CD14-positive monocyte (primary cell): ENCODE data around the gene ZNF558. TPM values are rescaled to one million over a fixed set of nuclear protein-coding genes. Genes with fewer than 3 reads are reported as not detected.

Experiments used
- DNase-seq, 3 donors: peaks; one replicate each; pipeline ENCODE4 v3.0.0-alpha.2; 2011 to 2022
- H2AFZ ChIP-seq: 2 replicates; pipeline ENCODE4 v1.6.0; 2012; ENCODE audit warnings: mild to moderate bottlenecking, low read depth, low read length, inconsistent platforms; ENCODE audit not compliant: insufficient read depth, poor library complexity, severe bottlenecking
- H3K27ac ChIP-seq, 2 donors: 1 replicate in 1 of 2; 2 replicates in 1 of 2; pipeline ENCODE4 v1.5.1; 2012 to 2013; ENCODE audit warnings: low read length in 2 of 2, control low read depth in 1 of 2, inconsistent platforms in 1 of 2, low read depth in 1 of 2, mild to moderate bottlenecking in 1 of 2
- H3K27me3 ChIP-seq, 2 donors: one replicate each; pipeline versions ENCODE4 v1.6.0 to v1.6.1; 2011 to 2013; ENCODE audit warnings: low read length in 2 of 2; ENCODE audit not compliant: control insufficient read depth in 2 of 2, insufficient read depth in 2 of 2
- H3K36me3 ChIP-seq, 2 donors: replicated peaks in 1 of 2; 1 replicate in 1 of 2; 2 replicates in 1 of 2; pipeline versions ENCODE4 v1.5.1 to v1.6.1; 2012 to 2013; ENCODE audit warnings: low read length in 2 of 2, control low read depth in 1 of 2, inconsistent platforms in 1 of 2, mild to moderate bottlenecking in 1 of 2; ENCODE audit not compliant: insufficient read depth in 2 of 2, control insufficient read depth in 1 of 2
- H3K4me1 ChIP-seq, 2 donors: 1 replicate in 1 of 2; 2 replicates in 1 of 2; pipeline versions ENCODE4 v1.5.1 to v1.6.1; 2012 to 2013; ENCODE audit warnings: low read length in 2 of 2, control low read depth in 1 of 2, inconsistent platforms in 1 of 2, mild to moderate bottlenecking in 1 of 2, moderate library complexity in 1 of 2; ENCODE audit not compliant: insufficient read depth in 2 of 2, control insufficient read depth in 1 of 2
- H3K4me2 ChIP-seq: replicated peaks from 2 replicates; pipeline ENCODE3; 2012; ENCODE audit warnings: low read length, moderate library complexity, mild to moderate bottlenecking; ENCODE audit not compliant: poor library complexity, severe bottlenecking; ENCODE audit errors: extremely low read depth
- H3K4me3 ChIP-seq, 3 experiments: fragments of 200-600 bp in 1 of 3; sonication (generic) in 1 of 3; replicated peaks in 1 of 3; 1 replicate in 2 of 3; 2 replicates in 1 of 3; pipeline ENCODE4 v1.5.1; 2011 to 2013; ENCODE audit warnings: low read length in 3 of 3, mild to moderate bottlenecking in 3 of 3, control low read depth in 2 of 3, low read depth in 2 of 3, inconsistent platforms in 1 of 3, moderate library complexity in 1 of 3
- H3K79me2 ChIP-seq: 2 replicates; pipeline ENCODE4 v1.6.0; 2012; ENCODE audit warnings: mild to moderate bottlenecking, control low read depth, inconsistent platforms, low read length, moderate library complexity; ENCODE audit not compliant: insufficient read depth
- H3K9ac ChIP-seq: 2 replicates; pipeline ENCODE4 v1.6.0; 2017; ENCODE audit warnings: low read length, mild to moderate bottlenecking; ENCODE audit not compliant: insufficient read depth, poor library complexity, severe bottlenecking
- H3K9me3 ChIP-seq, 2 donors: replicated peaks in 1 of 2; 1 replicate in 1 of 2; 2 replicates in 1 of 2; pipeline versions ENCODE4 v1.5.1 to v1.6.1; 2012 to 2013; ENCODE audit warnings: low read length in 2 of 2, control low read depth in 1 of 2; ENCODE audit not compliant: control insufficient read depth in 1 of 2, insufficient read depth in 1 of 2
- H4K20me1 ChIP-seq: 2 replicates; pipeline ENCODE4 v1.6.0; 2012; ENCODE audit warnings: mild to moderate bottlenecking, low read length, control low read depth, moderate library complexity; ENCODE audit not compliant: insufficient read depth
- H3K27ac Mint-ChIP-seq, 7 donors: one replicate each; pipeline ENCODE4 v1.8.0; 2020; ENCODE audit warnings: mild to moderate bottlenecking in 7 of 7, mixed read lengths in 7 of 7, moderate library complexity in 6 of 7, inconsistent platforms in 2 of 7
- H3K27me3 Mint-ChIP-seq, 3 donors: one replicate each; pipeline ENCODE4 v1.8.0; 2021 to 2022; ENCODE audit warnings: low read depth in 3 of 3, mild to moderate bottlenecking in 3 of 3, mixed read lengths in 3 of 3, moderate library complexity in 3 of 3, inconsistent platforms in 1 of 3
- H3K36me3 Mint-ChIP-seq, 2 donors: one replicate each; pipeline ENCODE4 v1.8.0; 2020; ENCODE audit warnings: mixed read lengths in 2 of 2, inconsistent platforms in 1 of 2, mild to moderate bottlenecking in 1 of 2
- H3K4me1 Mint-ChIP-seq: one replicate; pipeline ENCODE4 v1.8.0; 2020; ENCODE audit warnings: mild to moderate bottlenecking, mixed read lengths
- H3K4me3 Mint-ChIP-seq, 2 donors: one replicate each; pipeline ENCODE4 v1.8.0; 2020; ENCODE audit warnings: mild to moderate bottlenecking in 2 of 2, mixed read lengths in 2 of 2, moderate library complexity in 1 of 2
- H3K9me3 Mint-ChIP-seq, 7 donors: one replicate each; pipeline ENCODE4 v1.8.0; 2020 to 2022; ENCODE audit warnings: mixed read lengths in 7 of 7, mild to moderate bottlenecking in 6 of 7, moderate library complexity in 6 of 7, inconsistent platforms in 2 of 7
- WGBS: methylation state at CpG from one replicate; pipeline ENCODE4 v1.1.5; 2013; ENCODE audit warnings: missing lambda C conversion rate; ENCODE audit not compliant: insufficient coverage; 5-methylcytosine and 5-hydroxymethylcytosine counted together
- intact Hi-C, 2 donors: fragments of 100-400 bp; cut with micrococcal nuclease; formaldehyde crosslinking; loops; one replicate each; pipeline versions ENCODE4 v1.15.0 to v1.15.1; 2023
- polyA plus RNA-seq, 3 donors: library from polyadenylated mRNA; depleted of rRNA in 1 of 3; unstranded in 2 of 3; stranded (reverse) in 1 of 3; fragments of 300-500 nt in 2 of 3; fragments of >200 nt in 1 of 3; fragmentation: Illumina TruSeq in 2 of 3; gene quantifications; 1 replicate in 2 of 3; 2 replicates in 1 of 3; pipeline ENCODE4 v1.2.3, GENCODE V29; 2012 to 2021
- TF ChIP-seq, protein P1 (sequence below): fragments of 200-600 bp; IDR thresholded peaks from one replicate; pipeline ENCODE4 v1.8.0; 2022; ENCODE audit warnings: antibody characterized with exemption, mild to moderate bottlenecking

The ZNF558 gene
- polyA plus RNA-seq, 3 donors, result 3.7 to 22.1 (median 5.6) TPM

DNA sequence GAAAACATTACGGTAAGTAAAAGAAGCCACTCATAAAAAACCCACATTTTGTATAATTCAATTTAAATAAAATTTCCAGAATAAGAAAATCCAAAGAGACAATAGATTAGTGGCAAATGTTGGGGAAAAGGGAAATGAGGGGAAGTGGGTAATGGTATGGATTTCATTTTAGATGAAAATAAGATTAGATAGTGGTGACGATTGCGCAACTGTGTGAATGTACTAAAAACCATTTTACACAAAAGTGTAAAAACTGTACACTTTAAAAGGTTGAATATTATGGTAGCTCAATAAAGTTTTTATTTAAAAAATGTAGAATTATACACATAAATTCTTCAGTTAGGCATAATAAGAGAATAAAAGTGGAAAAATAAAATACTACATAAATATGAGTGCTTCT, 3.8 kb upstream of the ZNF558 start:
- Histone ChIP-seq H3K4me1 (peaks cover 11 to 16% of the 10 kb centered on the region in 2 donors), H3K4me2 (no peak overlapping the region), H3K9me3 (peaks cover 0 to 7% of the 10 kb centered on the region in 2 donors), H3K79me2 (no peaks in the 10 kb centered on the region), H3K36me3 (no peaks in the 10 kb centered on the region), H3K4me3 (no peak overlapping the region), H3K27ac (no peak overlapping the region), H2AFZ (no peak overlapping the region), H3K9ac (no peak overlapping the region), H4K20me1 (no peaks in the 10 kb centered on the region), H3K27me3 (no peaks in the 10 kb centered on the region)
- TF ChIP-seq, protein P1, sequence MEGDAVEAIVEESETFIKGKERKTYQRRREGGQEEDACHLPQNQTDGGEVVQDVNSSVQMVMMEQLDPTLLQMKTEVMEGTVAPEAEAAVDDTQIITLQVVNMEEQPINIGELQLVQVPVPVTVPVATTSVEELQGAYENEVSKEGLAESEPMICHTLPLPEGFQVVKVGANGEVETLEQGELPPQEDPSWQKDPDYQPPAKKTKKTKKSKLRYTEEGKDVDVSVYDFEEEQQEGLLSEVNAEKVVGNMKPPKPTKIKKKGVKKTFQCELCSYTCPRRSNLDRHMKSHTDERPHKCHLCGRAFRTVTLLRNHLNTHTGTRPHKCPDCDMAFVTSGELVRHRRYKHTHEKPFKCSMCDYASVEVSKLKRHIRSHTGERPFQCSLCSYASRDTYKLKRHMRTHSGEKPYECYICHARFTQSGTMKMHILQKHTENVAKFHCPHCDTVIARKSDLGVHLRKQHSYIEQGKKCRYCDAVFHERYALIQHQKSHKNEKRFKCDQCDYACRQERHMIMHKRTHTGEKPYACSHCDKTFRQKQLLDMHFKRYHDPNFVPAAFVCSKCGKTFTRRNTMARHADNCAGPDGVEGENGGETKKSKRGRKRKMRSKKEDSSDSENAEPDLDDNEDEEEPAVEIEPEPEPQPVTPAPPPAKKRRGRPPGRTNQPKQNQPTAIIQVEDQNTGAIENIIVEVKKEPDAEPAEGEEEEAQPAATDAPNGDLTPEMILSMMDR, result no peak
- Mint-ChIP-seq H3K4me1 (peaks cover 16% of the 10 kb centered on the region), H3K9me3 (peaks cover 0 to 20% (median 10%) of the 10 kb centered on the region in 7 donors), H3K36me3 (no peaks in the 10 kb centered on the region), H3K27me3 (peaks cover 0 to 8% (median 3%) of the 10 kb centered on the region in 3 donors), H3K27ac (no peak overlapping the region), H3K4me3 (no peak overlapping the region)
- no peak for DNase-seq
- intact Hi-C loops, result loop anchor here (10.0 kb wide), 2 partner anchors 251 to 959 kb away; no protein-coding TSS in a partner anchor
- no CpG with 5 or more reads among the region's 3 CpGs for WGBS

DNA sequence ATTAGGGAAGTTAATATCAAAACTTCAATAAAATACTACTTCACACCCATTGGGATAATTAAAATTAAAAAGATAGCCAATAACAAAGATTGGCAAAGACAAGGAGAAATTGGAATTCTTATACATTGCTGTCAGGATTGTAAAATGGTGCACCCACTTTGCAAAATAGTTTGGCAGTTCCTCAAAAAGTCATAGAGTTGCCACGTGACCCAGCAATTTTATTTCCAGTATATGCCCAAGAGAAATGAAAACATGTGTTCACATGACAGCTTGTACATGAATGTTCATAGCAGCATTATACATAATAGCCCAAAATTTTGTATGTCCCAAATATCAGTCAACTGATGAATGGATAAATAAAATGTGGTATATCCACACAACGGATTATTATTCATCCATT, 3.3 kb upstream of the ZNF558 start:
- no peaks in the 10 kb centered on the region for H3K79me2 ChIP-seq
- WGBS, result no CpG with 5 or more reads among the region's 2 CpGs
- H3K4me2 ChIP-seq, result no peak overlapping the region
- no peaks in the 10 kb centered on the region for H3K36me3 Mint-ChIP-seq
- no peaks in the 10 kb centered on the region for H4K20me1 ChIP-seq
- H2AFZ ChIP-seq, result no peak overlapping the region
- TF ChIP-seq, protein P1, result no peak
- peaks cover 11 to 18% of the 10 kb centered on the region in 2 donors for H3K4me1 ChIP-seq
- H3K27me3 Mint-ChIP-seq, result peaks cover 0 to 7% (median 3%) of the 10 kb centered on the region in 3 donors
- no peak overlapping the region for H3K9ac ChIP-seq
- H3K4me3 ChIP-seq, result no peak overlapping the region
- no peak overlapping the region for H3K27ac Mint-ChIP-seq
- peaks cover 0 to 7% of the 10 kb centered on the region in 2 donors for H3K9me3 ChIP-seq
- peaks cover 16% of the 10 kb centered on the region for H3K4me1 Mint-ChIP-seq
- intact Hi-C loops, result loop anchor here (10.0 kb wide), 2 partner anchors 251 to 959 kb away; no protein-coding TSS in a partner anchor
- no peaks in the 10 kb centered on the region for H3K36me3 ChIP-seq
- no peak for DNase-seq
- H3K27me3 ChIP-seq, result no peaks in the 10 kb centered on the region
- peaks cover 0 to 20% (median 10%) of the 10 kb centered on the region in 7 donors for H3K9me3 Mint-ChIP-seq
- no peak overlapping the region for H3K27ac ChIP-seq
- no peak overlapping the region for H3K4me3 Mint-ChIP-seq
